GM12878 (cell line): Measurements from ENCODE around the gene TRIM8. TPM values are rescaled to one million over a fixed set of nuclear protein-coding genes. Genes with fewer than 3 reads are reported as not detected.

Experiments
- ATAC-seq: fragments of 200-7000 bp; cut with Tn5 transposase; 3 replicates; pipeline ENCODE4 v1.9.1; 2020; ENCODE audit warnings: mild to moderate bottlenecking, moderate library complexity
- BruUV-seq: library from RNA; stranded (reverse); fragments of 400-500 nt; replicated peaks from 2 replicates; lab custom pipeline; 2021; lab: Mats Ljungman, UMichigan
- CTCF ChIA-PET: fragments of 300-600 bp; sonication (Branson Sonifier 250); formaldehyde crosslinking; extraction: SDS; loops from one replicate; lab custom pipeline; 2021; ENCODE audit warnings: inconsistent platforms; lab: Yijun Ruan, JAX
- POLR2A ChIA-PET: fragments of 350-600 bp; formaldehyde crosslinking; extraction: SDS; loops from one replicate; lab custom pipeline; 2021; ENCODE audit warnings: inconsistent platforms; lab: Charles Lee
- RAD21 ChIA-PET: fragments of 300-600 bp; sonication (Branson Sonifier 250); formaldehyde crosslinking; loops from one replicate; lab custom pipeline; 2023; ENCODE audit warnings: antibody characterized with exemption; ENCODE audit not compliant: unreplicated experiment; lab: Charles Lee
- SMC1A ChIA-PET: fragments of 300-600 bp; sonication (Branson Sonifier 250); formaldehyde crosslinking; loops from one replicate; lab custom pipeline; 2023; ENCODE audit not compliant: unreplicated experiment, uncharacterized antibody; lab: Charles Lee
- DNase-seq: peaks from one replicate; pipeline ENCODE4 v3.0.0-alpha.2; 2011; ENCODE audit warnings: low read depth, low spot score
- FAIRE-seq: peaks from 3 replicates; lab custom pipeline; 2011; peaks lifted over from hg19 to GRCh38; lab: Jason Lieb, UNC
- H2AFZ ChIP-seq: 2 replicates; pipeline ENCODE4 v1.6.0; 2011; ENCODE audit warnings: low read depth, low read length, control low read depth; ENCODE audit not compliant: control insufficient read depth
- H3K27ac ChIP-seq: 2 replicates; pipeline ENCODE4 v1.5.1; 2011; ENCODE audit warnings: control low read depth; ENCODE audit not compliant: control insufficient read depth, insufficient read depth
- H3K27me3 ChIP-seq, 2 experiments: replicated peaks in 1 of 2; 2 replicates each; pipeline versions ENCODE4 v1.6.0 to v1.6.1; 2011; ENCODE audit warnings: low read length in 1 of 2; ENCODE audit not compliant: control insufficient read depth in 2 of 2, insufficient read depth in 2 of 2
- H3K36me3 ChIP-seq, 2 experiments: 2 replicates each; pipeline ENCODE4 v1.5.1; 2011; ENCODE audit warnings: low read length in 1 of 2; ENCODE audit not compliant: control insufficient read depth in 2 of 2, insufficient read depth in 2 of 2
- H3K4me1 ChIP-seq: 2 replicates; pipeline ENCODE4 v1.6.1; 2011; ENCODE audit warnings: mild to moderate bottlenecking, low read length, moderate library complexity, mixed read lengths; ENCODE audit not compliant: control insufficient read depth, insufficient read depth
- H3K4me2 ChIP-seq: 2 replicates; pipeline ENCODE4 v1.6.0; 2011; ENCODE audit warnings: control low read depth; ENCODE audit not compliant: control insufficient read depth, insufficient read depth
- H3K4me3 ChIP-seq: fragments of 200-600 bp; sonication (generic); 2 replicates; pipeline ENCODE4 v1.5.1; 2016
- H3K79me2 ChIP-seq: 2 replicates; pipeline ENCODE4 v1.6.0; 2011; ENCODE audit warnings: low read length; ENCODE audit not compliant: control insufficient read depth, insufficient read depth
- H3K9ac ChIP-seq: 2 replicates; pipeline ENCODE4 v1.8.0; 2011; ENCODE audit warnings: low read length, control low read depth, mixed read lengths; ENCODE audit not compliant: control insufficient read depth, insufficient read depth
- H3K9me3 ChIP-seq: replicated peaks from 3 replicates; pipeline ENCODE4 v1.5.1; 2011; ENCODE audit warnings: mild to moderate bottlenecking, low read length; ENCODE audit not compliant: control insufficient read depth, insufficient read depth
- H4K20me1 ChIP-seq: 2 replicates; pipeline ENCODE4 v1.6.0; 2011; ENCODE audit not compliant: control insufficient read depth, insufficient read depth
- CBX3 ChIP-seq: fragments of 200-600 bp; sonication (generic); IDR thresholded peaks from 2 replicates; pipeline ENCODE4 v1.6.1; 2016; ENCODE audit warnings: low read depth, borderline replicate concordance
- DPF2 ChIP-seq: fragments of 450-650 bp; IDR thresholded peaks from 2 replicates; pipeline ENCODE4 v1.6.1; 2017; ENCODE audit warnings: mild to moderate bottlenecking
- EGR1 ChIP-seq, 2 experiments: IDR thresholded peaks; 1 replicate in 1 of 2; 2 replicates in 1 of 2; pipeline ENCODE4 v1.6.1; 2011 to 2012; ENCODE audit warnings: low read depth in 2 of 2, low read length in 2 of 2, borderline replicate concordance in 1 of 2, mild to moderate bottlenecking in 1 of 2, moderate library complexity in 1 of 2
- EP300 ChIP-seq, 2 experiments: fragments of 150-350 bp in 1 of 2; IDR thresholded peaks; 2 replicates each; pipeline ENCODE4 v1.6.1; 2011 to 2012; ENCODE audit warnings: low read depth in 2 of 2, low read length in 2 of 2, borderline replicate concordance in 1 of 2, improper control_type of control experiment in 1 of 2, inconsistent platforms in 1 of 2; ENCODE audit not compliant: control insufficient read depth in 1 of 2
- HCFC1 ChIP-seq: fragments of 150-350 bp; IDR thresholded peaks from 2 replicates; pipeline ENCODE4 v1.6.1; 2014; ENCODE audit warnings: low read length
- MYC ChIP-seq: IDR thresholded peaks from 2 replicates; pipeline ENCODE4 v1.6.1; 2011; ENCODE audit warnings: mild to moderate bottlenecking, low read length, moderate library complexity, inconsistent platforms; ENCODE audit not compliant: insufficient read depth, insufficient replicate concordance, insufficient read length, severe bottlenecking
- NBN ChIP-seq: fragments of 450-650 bp; IDR thresholded peaks from 2 replicates; pipeline ENCODE4 v1.6.1; 2016
- NFXL1 ChIP-seq: fragments of 450-650 bp; IDR thresholded peaks from 2 replicates; pipeline ENCODE4 v1.6.1; 2017; ENCODE audit warnings: antibody characterized with exemption, mild to moderate bottlenecking, borderline replicate concordance
- POLR2A ChIP-seq: IDR thresholded peaks from 2 replicates; pipeline ENCODE4 v1.6.1; 2011; ENCODE audit warnings: low read depth, mild to moderate bottlenecking, low read length
- POLR2AphosphoS5 ChIP-seq: IDR thresholded peaks from 2 replicates; pipeline ENCODE4 v1.6.1; 2011; ENCODE audit warnings: mild to moderate bottlenecking, low read length, inconsistent platforms
- SMARCA5 ChIP-seq: fragments of 450-650 bp; IDR thresholded peaks from 2 replicates; pipeline ENCODE4 v1.6.1; 2017; ENCODE audit warnings: mild to moderate bottlenecking
- TCF3 ChIP-seq: IDR thresholded peaks from 2 replicates; pipeline ENCODE4 v1.6.1; 2012; ENCODE audit warnings: low read depth, mild to moderate bottlenecking, low read length, borderline replicate concordance; ENCODE audit not compliant: insufficient read depth
- ZNF207 ChIP-seq: fragments of 450-650 bp; IDR thresholded peaks from 2 replicates; pipeline ENCODE4 v1.6.1; 2014; ENCODE audit warnings: antibody characterized with exemption, mild to moderate bottlenecking, borderline replicate concordance
- WGBS: methylation state at CpG from one replicate; pipeline ENCODE4 v1.1.6; 2016; ENCODE audit warnings: low lambda C conversion rate; ENCODE audit not compliant: insufficient replicate concordance, insufficient coverage; ENCODE audit errors: missing lambda C conversion rate; 5-methylcytosine and 5-hydroxymethylcytosine counted together
- in situ Hi-C: fragments of 300-500 bp; cut with MboI; formaldehyde crosslinking; loops from 9 replicates; pipeline ENCODE4 v1.14.3; 2018; ENCODE audit warnings: mixed read lengths
- intact Hi-C: fragments of 100-400 bp; cut with micrococcal nuclease; formaldehyde crosslinking; loops from one replicate; pipeline ENCODE4 v1.14.2; 2022; ENCODE audit not compliant: unreplicated experiment
- polyA plus RNA-seq, 11 experiments: library from polyadenylated mRNA; depleted of rRNA in 4 of 11; unstranded in 6 of 11; stranded (reverse) in 5 of 11; fragments of >200 nt; fragmentation: Nextera tagmentation in 4 of 11; fragmentation: Illumina TruSeq in 1 of 11; extraction: Ambion mirVana in 4 of 11; extraction: Trizol in 1 of 11; gene quantifications; 1 replicate in 1 of 11; 2 replicates in 10 of 11; pipeline versions ENCODE4 v1.2.1 to v1.2.3, GENCODE V29; 2011 to 2016; ENCODE audit warnings: inconsistent platforms in 2 of 11, missing spikeins in 2 of 11, low read depth in 1 of 11
- total RNA-seq, 4 experiments: library from RNA; depleted of rRNA in 3 of 4; stranded (reverse); fragments of >200 nt in 3 of 4; fragmentation: Illumina TruSeq in 1 of 4; extraction: Trizol in 1 of 4; gene quantifications; 2 replicates each; pipeline versions ENCODE4 v1.2.1 to v1.2.3, GENCODE V29; 2013 to 2021
- TF ChIP-seq, protein P1 (sequence below): fragments of 450-650 bp; IDR thresholded peaks from 2 replicates; pipeline ENCODE4 v1.6.1; 2017; ENCODE audit warnings: mild to moderate bottlenecking, moderate library complexity
- TF ChIP-seq, protein P2 (sequence below): fragments of 450-650 bp; IDR thresholded peaks from 2 replicates; pipeline ENCODE4 v1.6.1; 2016; ENCODE audit warnings: mild to moderate bottlenecking

The TRIM8 gene
- total and polyA plus RNA-seq, 10 of the 15 experiments (the other 5 are each of a cell fraction or from before 2014, with no cell fraction given): 7.9 to 53.2 (median 24.6) TPM

DNA sequence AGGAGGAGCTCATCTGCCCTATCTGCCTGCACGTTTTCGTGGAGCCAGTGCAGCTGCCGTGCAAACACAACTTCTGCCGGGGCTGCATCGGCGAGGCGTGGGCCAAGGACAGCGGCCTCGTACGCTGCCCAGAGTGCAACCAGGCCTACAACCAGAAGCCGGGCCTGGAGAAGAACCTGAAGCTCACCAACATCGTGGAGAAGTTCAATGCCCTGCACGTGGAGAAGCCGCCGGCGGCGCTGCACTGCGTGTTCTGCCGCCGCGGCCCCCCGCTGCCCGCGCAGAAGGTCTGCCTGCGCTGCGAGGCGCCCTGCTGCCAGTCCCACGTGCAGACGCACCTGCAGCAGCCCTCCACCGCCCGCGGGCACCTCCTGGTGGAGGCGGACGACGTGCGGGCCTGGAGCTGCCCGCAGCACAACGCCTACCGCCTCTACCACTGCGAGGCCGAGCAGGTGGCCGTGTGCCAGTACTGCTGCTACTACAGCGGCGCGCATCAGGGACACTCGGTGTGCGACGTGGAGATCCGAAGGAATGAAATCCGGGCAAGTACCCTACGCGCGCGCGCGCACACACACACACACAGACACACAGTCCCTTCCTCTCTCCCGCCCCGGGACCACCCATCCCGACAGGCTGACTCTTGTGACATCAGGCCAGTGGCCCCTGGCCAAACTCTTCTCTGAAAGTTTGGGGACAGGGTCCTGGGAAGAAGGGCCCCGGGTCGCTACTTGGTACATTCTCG is 538 bp downstream of the TRIM8 start:
- no peaks in the 10 kb centered on the region for H3K27me3 ChIP-seq
- no TSS peak for BruUV-seq
- peak overlapping the region; percentile 98 for H3K4me2 ChIP-seq
- peak overlapping the region; percentile 93 for H3K4me3 ChIP-seq
- ChIA-PET RAD21 (interaction anchor here (0.8 to 5.0 kb wide), 12 partner anchors 9 to 142 kb away, joined by 3 to 59 read pairs (median 5); partner anchors contain the start of genes ACTR1A, ARL3, SFXN2 and SUFU), CTCF (interaction anchor here (0.5 to 13.5 kb wide), 10 partner anchors 9 to 210 kb away, joined by 3 to 128 read pairs (median 6); partner anchors contain the start of genes ACTR1A and ARL3), POLR2A (interaction anchor here (0.6 to 14.1 kb wide), 13 partner anchors 13 to 301 kb away, joined by 3 to 151 read pairs (median 4); partner anchors contain the start of genes ARL3 and SFXN2), SMC1A (interaction anchor here (0.8 to 9.3 kb wide), 8 partner anchors 9 to 68 kb away, joined by 3 to 103 read pairs (median 5); partner anchors contain the start of genes ARL3 and SFXN2)
- peak overlapping the region; percentile 99 for H3K9ac ChIP-seq
- no peaks in the 10 kb centered on the region for H3K36me3 ChIP-seq
- H3K79me2 ChIP-seq: peaks cover 74% of the 10 kb centered on the region
- peak overlapping the region; percentile 96 for H3K27ac ChIP-seq
- in situ Hi-C loops (no loop called here), intact Hi-C loops (loop anchor here (10.0 kb wide), 2 partner anchors 250 to 550 kb away; partner anchors contain the start of genes NFKB2 and NT5C2)
- FAIRE-seq (no peak), ATAC-seq (peak; percentile 41), DNase-seq (no peak)
- no peak overlapping the region; the same call in none of the 2 replicates for H2AFZ ChIP-seq
- H3K9me3 ChIP-seq: no peaks in the 10 kb centered on the region
- no peaks in the 10 kb centered on the region for H4K20me1 ChIP-seq
- peaks cover 31% of the 10 kb centered on the region for H3K4me1 ChIP-seq
- 2% methylated on average over 62 of the region's 62 CpGs for WGBS
- TF ChIP-seq, protein P1, sequence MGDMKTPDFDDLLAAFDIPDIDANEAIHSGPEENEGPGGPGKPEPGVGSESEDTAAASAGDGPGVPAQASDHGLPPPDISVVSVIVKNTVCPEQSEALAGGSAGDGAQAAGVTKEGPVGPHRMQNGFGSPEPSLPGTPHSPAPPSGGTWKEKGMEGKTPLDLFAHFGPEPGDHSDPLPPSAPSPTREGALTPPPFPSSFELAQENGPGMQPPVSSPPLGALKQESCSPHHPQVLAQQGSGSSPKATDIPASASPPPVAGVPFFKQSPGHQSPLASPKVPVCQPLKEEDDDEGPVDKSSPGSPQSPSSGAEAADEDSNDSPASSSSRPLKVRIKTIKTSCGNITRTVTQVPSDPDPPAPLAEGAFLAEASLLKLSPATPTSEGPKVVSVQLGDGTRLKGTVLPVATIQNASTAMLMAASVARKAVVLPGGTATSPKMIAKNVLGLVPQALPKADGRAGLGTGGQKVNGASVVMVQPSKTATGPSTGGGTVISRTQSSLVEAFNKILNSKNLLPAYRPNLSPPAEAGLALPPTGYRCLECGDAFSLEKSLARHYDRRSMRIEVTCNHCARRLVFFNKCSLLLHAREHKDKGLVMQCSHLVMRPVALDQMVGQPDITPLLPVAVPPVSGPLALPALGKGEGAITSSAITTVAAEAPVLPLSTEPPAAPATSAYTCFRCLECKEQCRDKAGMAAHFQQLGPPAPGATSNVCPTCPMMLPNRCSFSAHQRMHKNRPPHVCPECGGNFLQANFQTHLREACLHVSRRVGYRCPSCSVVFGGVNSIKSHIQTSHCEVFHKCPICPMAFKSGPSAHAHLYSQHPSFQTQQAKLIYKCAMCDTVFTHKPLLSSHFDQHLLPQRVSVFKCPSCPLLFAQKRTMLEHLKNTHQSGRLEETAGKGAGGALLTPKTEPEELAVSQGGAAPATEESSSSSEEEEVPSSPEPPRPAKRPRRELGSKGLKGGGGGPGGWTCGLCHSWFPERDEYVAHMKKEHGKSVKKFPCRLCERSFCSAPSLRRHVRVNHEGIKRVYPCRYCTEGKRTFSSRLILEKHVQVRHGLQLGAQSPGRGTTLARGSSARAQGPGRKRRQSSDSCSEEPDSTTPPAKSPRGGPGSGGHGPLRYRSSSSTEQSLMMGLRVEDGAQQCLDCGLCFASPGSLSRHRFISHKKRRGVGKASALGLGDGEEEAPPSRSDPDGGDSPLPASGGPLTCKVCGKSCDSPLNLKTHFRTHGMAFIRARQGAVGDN: peak; percentile 88
- TF ChIP-seq, protein P2, sequence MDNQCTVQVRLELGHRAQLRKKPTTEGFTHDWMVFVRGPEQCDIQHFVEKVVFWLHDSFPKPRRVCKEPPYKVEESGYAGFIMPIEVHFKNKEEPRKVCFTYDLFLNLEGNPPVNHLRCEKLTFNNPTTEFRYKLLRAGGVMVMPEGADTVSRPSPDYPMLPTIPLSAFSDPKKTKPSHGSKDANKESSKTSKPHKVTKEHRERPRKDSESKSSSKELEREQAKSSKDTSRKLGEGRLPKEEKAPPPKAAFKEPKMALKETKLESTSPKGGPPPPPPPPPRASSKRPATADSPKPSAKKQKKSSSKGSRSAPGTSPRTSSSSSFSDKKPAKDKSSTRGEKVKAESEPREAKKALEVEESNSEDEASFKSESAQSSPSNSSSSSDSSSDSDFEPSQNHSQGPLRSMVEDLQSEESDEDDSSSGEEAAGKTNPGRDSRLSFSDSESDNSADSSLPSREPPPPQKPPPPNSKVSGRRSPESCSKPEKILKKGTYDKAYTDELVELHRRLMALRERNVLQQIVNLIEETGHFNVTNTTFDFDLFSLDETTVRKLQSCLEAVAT: peak; percentile 57; the same call in 1 of the 2 replicates
- TF ChIP-seq POLR2A: peak; percentile 83
- TF ChIP-seq POLR2AphosphoS5: peak; percentile 24
- TF ChIP-seq MYC: peak; percentile 89
- no peak for TF ChIP-seq NFXL1
- no peak for TF ChIP-seq CBX3
- peak; percentile 68; the same call in 1 of the 2 replicates for TF ChIP-seq ZNF207
- TF ChIP-seq EP300 (IDR thresholded peaks at IDR 0.05; ENCODE audit: borderline replicate concordance in 1 of 2, control insufficient read depth in 1 of 2, low read depth in 2 of 2, low read length in 2 of 2): 0 out of 4 replicates have a peak, but pooled peaks have one; percentile 15 to 21
- TF ChIP-seq HCFC1: peak; percentile 13; the same call in 1 of the 2 replicates
- TF ChIP-seq NBN: peak; percentile 47; the same call in 1 of the 2 replicates
- peak; percentile 92 for TF ChIP-seq TCF3
- TF ChIP-seq EGR1 (IDR thresholded peaks at IDR 0.05; ENCODE audit: borderline replicate concordance in 1 of 2, low read depth in 2 of 2, low read length in 2 of 2): 0 out of 3 replicates have a peak, but pooled peaks of 1 of the 2 experiments have one; percentile 4
- 0 out of 2 replicates have a peak, but pooled peaks have one; percentile 17 for TF ChIP-seq DPF2
- peak; percentile 88 for TF ChIP-seq SMARCA5
